Astrocyte (in vitro differentiated cells and primary cell): Measurements from ENCODE around the gene FYCO1. TPM values are rescaled to one million over a fixed set of nuclear protein-coding genes. Genes with fewer than 3 reads are reported as not detected.

ENCODE experiments used
- DNase-seq: peaks from one replicate; pipeline ENCODE4 v3.0.0-alpha.2; 2010; ENCODE audit warnings: low read depth
- FAIRE-seq: peaks from 2 replicates; lab custom pipeline; 2011; peaks lifted over from hg19 to GRCh38; lab: Jason Lieb, UNC
- H2AFZ ChIP-seq: 2 replicates; pipeline ENCODE4 v1.6.0; 2012; ENCODE audit warnings: low read depth, low read length, inconsistent platforms
- H3K27ac ChIP-seq: 2 replicates; pipeline ENCODE4 v1.5.1; 2011; ENCODE audit warnings: low read depth, low read length, inconsistent platforms
- H3K27me3 ChIP-seq: 2 replicates; pipeline ENCODE4 v1.6.0; 2011; ENCODE audit warnings: low read length, inconsistent platforms; ENCODE audit not compliant: insufficient read depth
- H3K36me3 ChIP-seq: 2 replicates; pipeline ENCODE4 v1.5.1; 2011; ENCODE audit warnings: low read length, inconsistent platforms; ENCODE audit not compliant: insufficient read depth
- H3K4me1 ChIP-seq: 2 replicates; pipeline ENCODE4 v1.5.1; 2011; ENCODE audit warnings: low read length, inconsistent platforms; ENCODE audit not compliant: insufficient read depth
- H3K4me2 ChIP-seq: 2 replicates; pipeline ENCODE4 v1.6.0; 2012; ENCODE audit warnings: low read length, inconsistent platforms
- H3K4me3 ChIP-seq: 2 replicates; pipeline ENCODE4 v1.5.1; 2011; ENCODE audit warnings: low read depth, mild to moderate bottlenecking, low read length, inconsistent platforms; ENCODE audit not compliant: insufficient read depth
- H3K79me2 ChIP-seq: 2 replicates; pipeline ENCODE4 v1.6.0; 2012; ENCODE audit warnings: mild to moderate bottlenecking, low read length, inconsistent platforms; ENCODE audit not compliant: insufficient read depth
- H3K9ac ChIP-seq: 2 replicates; pipeline ENCODE4 v1.6.0; 2012; ENCODE audit warnings: mild to moderate bottlenecking, low read length, inconsistent platforms
- H3K9me3 ChIP-seq: 2 replicates; pipeline ENCODE4 v1.5.1; 2012; ENCODE audit warnings: low read depth, mild to moderate bottlenecking, low read length, inconsistent platforms; ENCODE audit not compliant: insufficient read depth
- H4K20me1 ChIP-seq: 2 replicates; pipeline ENCODE4 v1.6.0; 2012; ENCODE audit warnings: low read length, inconsistent platforms; ENCODE audit not compliant: insufficient read depth
- H3K27ac Mint-ChIP-seq: one replicate; pipeline ENCODE4 v1.8.0; 2021; ENCODE audit warnings: mild to moderate bottlenecking, mixed read lengths; ENCODE audit not compliant: unreplicated experiment
- H3K27me3 Mint-ChIP-seq: one replicate; pipeline ENCODE4 v1.8.0; 2021; ENCODE audit warnings: low read depth, mixed read lengths; ENCODE audit not compliant: unreplicated experiment
- H3K36me3 Mint-ChIP-seq: one replicate; pipeline ENCODE4 v1.8.0; 2021; ENCODE audit warnings: low read depth, mixed read lengths; ENCODE audit not compliant: unreplicated experiment
- H3K4me1 Mint-ChIP-seq: one replicate; pipeline ENCODE4 v1.8.0; 2021; ENCODE audit warnings: low read depth, mixed read lengths; ENCODE audit not compliant: unreplicated experiment
- H3K4me3 Mint-ChIP-seq: one replicate; pipeline ENCODE4 v1.8.0; 2021; ENCODE audit warnings: mild to moderate bottlenecking, moderate library complexity, mixed read lengths; ENCODE audit not compliant: unreplicated experiment
- H3K9me3 Mint-ChIP-seq: one replicate; pipeline ENCODE4 v1.8.0; 2021; ENCODE audit warnings: mild to moderate bottlenecking, mixed read lengths; ENCODE audit not compliant: unreplicated experiment
- CTCF ChIP-seq: IDR thresholded peaks from 2 replicates; pipeline ENCODE4 v1.5.1; 2011; ENCODE audit warnings: low read depth, mild to moderate bottlenecking, inconsistent platforms, low read length, moderate library complexity; ENCODE audit not compliant: insufficient read depth
- EZH2 ChIP-seq: IDR thresholded peaks from 2 replicates; pipeline ENCODE4 v1.6.1; 2012; ENCODE audit warnings: mild to moderate bottlenecking, low read length, inconsistent platforms; ENCODE audit not compliant: insufficient read depth
- total RNA-seq: library from RNA; stranded (reverse); gene quantifications from 2 replicates; pipeline ENCODE4 v1.2.1, GENCODE V29; 2021

The FYCO1 gene
- total RNA-seq, 1 donor from 2014 or later, result 19.7 TPM

GRCh38 chr3:45993421-45994027 lies 2.1 kb downstream of the FYCO1 start:
- H3K9ac ChIP-seq, result no peak overlapping the region
- Mint-ChIP-seq H3K9me3 (no peaks in the 10 kb centered on the region), H3K4me1 (peaks cover 20% of the 10 kb centered on the region), H3K4me3 (peak overlapping the region; percentile 18), H3K27me3 (no peaks in the 10 kb centered on the region), H3K27ac (peak overlapping the region; percentile 64), H3K36me3 (no peaks in the 10 kb centered on the region)
- peaks cover 3% of the 10 kb centered on the region for H4K20me1 ChIP-seq
- no peak for FAIRE-seq
- H3K4me2 ChIP-seq, result peak overlapping the region; percentile 45
- DNase-seq, result no peak
- H3K36me3 ChIP-seq, result no peaks in the 10 kb centered on the region
- H2AFZ ChIP-seq, result no peak overlapping the region
- peaks cover 30% of the 10 kb centered on the region for H3K4me1 ChIP-seq
- no peaks in the 10 kb centered on the region for H3K9me3 ChIP-seq
- H3K27me3 ChIP-seq, result peaks cover under 1% of the 10 kb centered on the region
- no peak for TF ChIP-seq CTCF
- no peak for TF ChIP-seq EZH2
- peaks cover 21% of the 10 kb centered on the region for H3K79me2 ChIP-seq
- no peak overlapping the region for H3K4me3 ChIP-seq
- H3K27ac ChIP-seq, result peak overlapping the region; percentile 40

- no peaks in the 10 kb centered on the region for H3K27me3 Mint-ChIP-seq
- no peaks in the 10 kb centered on the region for H3K36me3 ChIP-seq
- H3K9me3 Mint-ChIP-seq, result no peaks in the 10 kb centered on the region
- H3K36me3 Mint-ChIP-seq, result no peaks in the 10 kb centered on the region
- peak overlapping the region; percentile 40 for H3K27ac ChIP-seq
- peak; percentile 93 for DNase-seq
- H3K4me1 Mint-ChIP-seq, result peaks cover 27% of the 10 kb centered on the region
- peaks cover 37% of the 10 kb centered on the region for H3K4me1 ChIP-seq
- peak overlapping the region; percentile 64 for H3K27ac Mint-ChIP-seq
- peak; percentile 92 for FAIRE-seq
- H3K9me3 ChIP-seq, result no peaks in the 10 kb centered on the region
- no peak overlapping the region for H3K4me3 ChIP-seq
- H3K79me2 ChIP-seq, result peaks cover 28% of the 10 kb centered on the region
- peak overlapping the region; percentile 18 for H3K4me3 Mint-ChIP-seq
- H3K9ac ChIP-seq, result no peak overlapping the region
- TF ChIP-seq EZH2, result no peak
- TF ChIP-seq CTCF, result no peak
- peak overlapping the region; percentile 45 for H3K4me2 ChIP-seq
- H2AFZ ChIP-seq, result no peak overlapping the region
- H3K27me3 ChIP-seq, result no peaks in the 10 kb centered on the region
- peaks cover 3% of the 10 kb centered on the region for H4K20me1 ChIP-seq
Measured at GRCh38 chr3:45992821-45993221, 2.8 kb downstream of the FYCO1 start.

- no peak for DNase-seq
Measured at GRCh38 chr3:45992133-45992729, 3.4 kb downstream of the FYCO1 start.

More at GRCh38 chr3:45992133-45992729, 3.4 kb downstream of the FYCO1 start:
- Mint-ChIP-seq H3K27ac (no peak overlapping the region), H3K4me3 (no peak overlapping the region), H3K4me1 (peaks cover 32% of the 10 kb centered on the region), H3K9me3 (no peaks in the 10 kb centered on the region), H3K36me3 (no peaks in the 10 kb centered on the region), H3K27me3 (no peaks in the 10 kb centered on the region)
- Histone ChIP-seq H3K27me3 (no peaks in the 10 kb centered on the region), H3K4me2 (peak overlapping the region; percentile 45), H3K4me1 (peaks cover 43% of the 10 kb centered on the region), H4K20me1 (peaks cover 3% of the 10 kb centered on the region), H3K36me3 (no peaks in the 10 kb centered on the region), H3K79me2 (peaks cover 33% of the 10 kb centered on the region), H3K9me3 (no peaks in the 10 kb centered on the region), H3K4me3 (no peak overlapping the region), H3K9ac (no peak overlapping the region), H2AFZ (no peak overlapping the region), H3K27ac (no peak overlapping the region)
- no peak for FAIRE-seq
- no peak for TF ChIP-seq CTCF
- no peak for TF ChIP-seq EZH2
